Measurements from ENCODE around the gene PFKP. TPM values are rescaled to one million over a fixed set of nuclear protein-coding genes. Genes with fewer than 3 reads are reported as not detected.

Gene PFKP
- total RNA-seq, 2 experiments from 2014 or later, result 217 to 219 TPM

GRCh38 chr10:3163879-3164278 lies 96.5 kb downstream of the PFKP start:
- ATAC-seq (no peak), DNase-seq (no peak)
- POLR2A ChIA-PET, result interaction anchor here (0.6 to 1.1 kb wide), 5 partner anchors 9 to 74 kb away, joined by 3 to 4 read pairs (median 3); no protein-coding TSS in a partner anchor
- CTCF ChIA-PET, result interaction anchor here (0.7 to 1.5 kb wide), 4 partner anchors 11 to 120 kb away, joined by 3 to 5 read pairs (median 4); no protein-coding TSS in a partner anchor
- TF ChIP-seq CTCF (IDR thresholded peaks at IDR 0.05), result no peak
- no peaks in the 10 kb centered on the region for H3K27me3 Mint-ChIP-seq
- intact Hi-C loops (cut with micrococcal nuclease), result no loop called here
- H3K4me3 Mint-ChIP-seq, result no peak overlapping the region
- no peak overlapping the region for H3K27ac Mint-ChIP-seq
- H3K36me3 Mint-ChIP-seq (ENCODE audit: low read depth), result peaks cover 59% of the 10 kb centered on the region
- peaks cover 4% of the 10 kb centered on the region for H3K4me1 Mint-ChIP-seq (ENCODE audit: low read depth)
- no peaks in the 10 kb centered on the region for H3K9me3 Mint-ChIP-seq

GRCh38 chr10:3165196-3165595 lies 97.8 kb downstream of the PFKP start:
- Mint-ChIP-seq H3K4me1 (ENCODE audit: low read depth) (peaks cover 9% of the 10 kb centered on the region), H3K27ac (no peak overlapping the region), H3K27me3 (no peaks in the 10 kb centered on the region), H3K36me3 (ENCODE audit: low read depth) (peaks cover 61% of the 10 kb centered on the region), H3K9me3 (no peaks in the 10 kb centered on the region), H3K4me3 (no peak overlapping the region)
- POLR2A ChIA-PET, result interaction anchor here (1.0 to 1.2 kb wide), 3 partner anchors 16 to 28 kb away, joined by 3 read pairs; no protein-coding TSS in a partner anchor
- no peak for ATAC-seq
- intact Hi-C loops (cut with micrococcal nuclease), result no loop called here
- no peak for TF ChIP-seq CTCF (IDR thresholded peaks at IDR 0.05)
- CTCF ChIA-PET, result interaction anchor here (1.1 to 1.5 kb wide), 3 partner anchors 21 to 122 kb away, joined by 3 to 5 read pairs (median 4); no protein-coding TSS in a partner anchor
- DNase-seq, result no peak

- ChIA-PET CTCF (no interaction called here), POLR2A (no interaction called here)
- intact Hi-C loops (cut with micrococcal nuclease), result no loop called here
- Mint-ChIP-seq H3K36me3 (ENCODE audit: low read depth) (peaks cover 61% of the 10 kb centered on the region), H3K27me3 (no peaks in the 10 kb centered on the region), H3K4me3 (no peak overlapping the region), H3K27ac (no peak overlapping the region), H3K4me1 (ENCODE audit: low read depth) (peaks cover 16% of the 10 kb centered on the region), H3K9me3 (no peaks in the 10 kb centered on the region)
- no peak for DNase-seq
- ATAC-seq, result no peak
- TF ChIP-seq CTCF (IDR thresholded peaks at IDR 0.05), result no peak
Measured at GRCh38 chr10:3166496-3167290, 99.3 kb downstream of the PFKP start.

GRCh38 chr10:3167611-3168330 lies 100.4 kb downstream of the PFKP start:
- H3K9me3 Mint-ChIP-seq, result no peaks in the 10 kb centered on the region
- H3K36me3 Mint-ChIP-seq (ENCODE audit: low read depth), result peaks cover 57% of the 10 kb centered on the region
- intact Hi-C loops (cut with micrococcal nuclease), result no loop called here
- CTCF ChIA-PET, result interaction anchor here (0.9 kb wide), 1 partner anchor 34 kb away, joined by 3 read pairs; no protein-coding TSS in a partner anchor
- H3K4me3 Mint-ChIP-seq, result no peak overlapping the region
- no peaks in the 10 kb centered on the region for H3K27me3 Mint-ChIP-seq
- no peak overlapping the region for H3K27ac Mint-ChIP-seq
- H3K4me1 Mint-ChIP-seq (ENCODE audit: low read depth), result peaks cover 16% of the 10 kb centered on the region
- POLR2A ChIA-PET, result interaction anchor here (0.8 kb wide), 1 partner anchor 14 kb away, joined by 3 read pairs; no protein-coding TSS in a partner anchor
- TF ChIP-seq CTCF (IDR thresholded peaks at IDR 0.05), result no peak
- ATAC-seq (no peak), DNase-seq (no peak)

All from activated CD8-positive, alpha-beta T cell treated with anti-CD3 and anti-CD28 coated beads for 36 hours (primary cell).